NK-92 treated with Interleukin-12 subunit alpha and Interleukin-12 subunit beta, amount 100 ng/mL, for 24 hours (cell line): ENCODE data around the gene LRRC66.

Experiments
- DNase-seq: peaks from one replicate; lab custom pipeline; 2025; lab: John Stamatoyannopoulos, UW

The LRRC66 gene, protein sequence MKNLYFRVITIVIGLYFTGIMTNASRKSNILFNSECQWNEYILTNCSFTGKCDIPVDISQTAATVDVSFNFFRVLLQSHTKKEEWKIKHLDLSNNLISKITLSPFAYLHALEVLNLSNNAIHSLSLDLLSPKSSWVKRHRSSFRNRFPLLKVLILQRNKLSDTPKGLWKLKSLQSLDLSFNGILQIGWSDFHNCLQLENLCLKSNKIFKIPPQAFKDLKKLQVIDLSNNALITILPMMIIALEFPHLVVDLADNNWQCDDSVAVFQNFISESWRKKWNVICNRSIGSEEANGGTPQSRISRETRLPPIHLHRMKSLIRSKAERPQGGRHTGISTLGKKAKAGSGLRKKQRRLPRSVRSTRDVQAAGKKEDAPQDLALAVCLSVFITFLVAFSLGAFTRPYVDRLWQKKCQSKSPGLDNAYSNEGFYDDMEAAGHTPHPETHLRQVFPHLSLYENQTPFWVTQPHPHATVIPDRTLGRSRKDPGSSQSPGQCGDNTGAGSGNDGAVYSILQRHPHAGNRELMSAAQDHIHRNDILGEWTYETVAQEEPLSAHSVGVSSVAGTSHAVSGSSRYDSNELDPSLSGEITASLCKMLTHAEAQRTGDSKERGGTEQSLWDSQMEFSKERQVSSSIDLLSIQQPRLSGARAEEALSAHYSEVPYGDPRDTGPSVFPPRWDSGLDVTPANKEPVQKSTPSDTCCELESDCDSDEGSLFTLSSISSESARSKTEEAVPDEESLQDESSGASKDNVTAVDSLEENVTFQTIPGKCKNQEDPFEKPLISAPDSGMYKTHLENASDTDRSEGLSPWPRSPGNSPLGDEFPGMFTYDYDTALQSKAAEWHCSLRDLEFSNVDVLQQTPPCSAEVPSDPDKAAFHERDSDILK

DNA sequence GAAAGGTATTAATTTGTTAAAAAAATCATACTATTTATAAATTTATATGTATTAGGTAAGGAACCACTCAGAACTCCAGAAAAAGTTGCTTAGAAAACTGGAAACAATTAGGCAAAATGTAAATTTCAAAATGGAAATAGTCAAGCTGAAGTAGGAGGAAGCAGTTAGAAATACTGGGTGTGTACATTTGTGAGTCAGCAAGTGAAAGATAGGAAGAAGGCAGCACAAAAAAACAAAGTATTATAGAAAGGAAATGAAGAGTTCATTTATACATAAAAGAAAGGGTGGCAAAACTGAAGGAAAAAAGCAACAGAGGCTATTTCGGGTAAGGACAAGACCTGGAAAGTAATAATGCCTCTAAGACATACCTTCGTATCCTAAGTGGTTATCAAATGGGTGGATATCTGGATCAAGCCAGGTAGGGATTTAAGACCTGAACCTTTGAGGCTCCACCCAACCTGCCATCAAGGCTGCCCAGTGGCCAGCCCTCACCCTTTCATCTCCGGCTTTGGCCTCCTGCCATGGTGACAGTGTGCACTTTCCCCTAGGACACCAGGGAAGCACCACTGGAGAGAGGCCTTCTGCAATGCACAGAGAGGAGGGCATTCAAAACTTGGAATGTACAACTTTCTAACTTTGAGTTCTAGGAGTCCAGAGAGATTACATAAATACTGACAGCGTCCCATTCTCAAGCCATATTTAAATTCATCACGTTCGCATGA, at the start of gene LRRC66:
Gene LRRC66, minus strand, starts transcription at position 428 of the 722 bp plus-strand sequence. CDS start 2,750 bp downstream, outside the sequence.
- DNase-seq: no peak

DNA sequence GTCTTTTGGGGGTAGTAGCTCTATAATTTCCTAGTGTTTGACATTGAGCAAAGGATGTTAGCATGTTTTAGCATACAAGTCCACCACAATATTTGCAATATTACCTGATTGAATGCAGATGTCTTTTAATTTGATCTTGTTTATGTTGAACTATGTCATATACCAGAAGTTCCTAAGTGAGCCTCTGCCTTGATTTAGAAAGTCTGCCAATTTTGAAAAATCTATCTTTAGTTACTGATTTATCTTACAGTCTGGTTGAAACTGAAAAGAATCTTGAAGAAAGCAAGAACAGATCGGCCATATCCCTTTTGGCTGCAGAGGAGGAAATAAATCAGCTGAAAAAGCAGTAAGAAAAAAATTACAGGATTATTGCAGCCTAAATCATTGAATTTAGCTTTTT, 49.4 kb upstream of the LRRC66 start:
- no peak for DNase-seq

DNA sequence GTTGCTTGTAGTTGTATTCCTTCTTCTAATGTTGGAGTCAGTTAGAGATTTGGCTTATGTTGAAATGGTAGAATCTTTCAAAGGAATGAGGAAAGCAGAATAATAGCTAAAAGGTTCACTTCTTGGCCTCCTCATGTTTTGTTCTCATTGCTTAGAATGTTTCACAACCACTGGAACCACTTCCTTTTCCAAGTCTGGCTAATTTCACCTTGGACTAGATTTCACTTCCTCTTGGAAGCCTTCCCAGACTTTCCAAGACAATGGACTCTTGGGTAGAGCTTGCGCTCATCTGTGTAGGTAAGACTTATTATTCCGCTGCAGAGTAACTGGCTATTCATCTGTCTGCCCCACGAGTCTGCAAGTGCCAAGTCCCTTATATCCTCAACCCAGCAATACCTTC, 39.2 kb upstream of the LRRC66 start:
- DNase-seq: no peak

GRCh38 chr4:52058275-52058674, 38.1 kb upstream of the LRRC66 start:
- no peak for DNase-seq

GRCh38 chr4:52057196-52057595, 37.0 kb upstream of the LRRC66 start:
- DNase-seq: no peak

- no peak for DNase-seq
These were observed 34.1 kb upstream of the LRRC66 start for GRCh38 chr4:52054254-52054653.

- no peak for DNase-seq
These were observed 32.3 kb upstream of the LRRC66 start for GRCh38 chr4:52052475-52052780.

DNA sequence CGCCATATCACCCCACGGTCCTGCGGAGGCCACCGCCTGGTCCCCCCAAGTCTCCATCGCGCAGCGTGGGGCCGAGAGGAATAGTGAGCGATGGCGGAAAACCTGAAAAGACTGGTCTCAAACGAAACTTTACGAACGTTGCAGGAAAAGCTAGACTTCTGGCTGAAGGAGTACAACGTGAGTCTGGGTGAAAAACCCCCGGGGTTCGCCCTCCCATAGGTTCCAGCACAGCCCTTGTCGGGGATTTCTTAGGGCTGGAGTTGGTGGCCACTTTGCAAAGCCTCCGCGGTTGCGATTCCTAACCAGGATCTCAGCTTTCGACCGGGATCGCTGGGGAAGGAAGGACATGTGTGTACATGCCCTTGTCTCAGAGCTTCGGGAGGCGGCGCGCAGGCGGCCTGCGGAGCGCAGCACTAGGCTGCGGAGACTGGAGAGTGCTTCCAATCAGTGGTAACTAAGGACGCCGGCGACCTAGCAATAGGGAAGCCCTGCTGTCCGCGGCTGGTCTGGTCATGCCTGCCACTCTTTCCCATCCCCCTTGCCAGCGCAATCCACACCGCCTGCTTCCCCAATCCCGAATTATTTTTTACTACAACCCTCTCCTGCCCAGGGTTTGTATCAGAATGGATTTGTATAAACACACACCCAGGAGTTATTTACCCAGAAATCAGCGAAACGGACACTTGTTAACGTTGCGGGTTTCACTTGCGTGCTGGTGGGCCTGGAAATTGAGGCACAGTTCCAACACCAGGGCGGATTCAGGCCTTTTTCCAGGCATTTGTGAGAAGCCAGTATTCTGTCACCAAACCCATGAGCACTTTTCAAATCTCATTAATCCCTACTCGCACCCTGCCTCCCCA, 31.7 kb upstream of the LRRC66 start:
- DNase-seq: no peak

- DNase-seq: no peak
These were observed 31.1 kb upstream of the LRRC66 start, which contains the start of gene SPATA18 for GRCh38 chr4:52051213-52051614. Gene SPATA18 (plus strand): TSS chr4:52051304. CDS start chr4:52051705, 401 bp downstream.

DNA sequence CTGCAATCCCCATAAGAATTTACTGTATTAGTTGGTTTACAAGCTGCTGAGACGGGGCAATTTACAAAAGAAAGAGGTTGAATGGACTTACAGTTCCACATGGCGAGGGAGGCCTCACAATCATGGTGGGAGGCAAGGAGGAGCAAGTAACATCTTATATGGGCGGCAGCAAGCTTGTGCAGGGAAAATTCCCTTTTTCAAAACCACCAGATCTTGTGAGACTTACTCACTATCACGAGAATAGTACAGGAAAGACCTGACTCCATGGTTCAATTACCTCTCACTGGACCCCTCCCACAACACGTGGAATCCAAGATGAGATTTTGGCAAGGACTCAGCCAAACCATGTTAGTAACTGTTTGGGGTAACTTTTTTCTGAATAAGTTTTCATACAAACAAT, 29.1 kb upstream of the LRRC66 start:
- no peak for DNase-seq

GRCh38 chr4:52045028-52045427, 24.9 kb upstream of the LRRC66 start:
- no peak for DNase-seq

- no peak for DNase-seq
These were observed 18.1 kb upstream of the LRRC66 start, which contains the start of gene SGCB for GRCh38 chr4:52038103-52038912. Gene SGCB (minus strand): TSS chr4:52038299. CDS start chr4:52038259, 40 bp downstream.

- no peak for DNase-seq
These were observed 17.5 kb upstream of the LRRC66 start for GRCh38 chr4:52037689-52038102.

GRCh38 chr4:52036886-52037530, 16.8 kb upstream of the LRRC66 start:
- DNase-seq: no peak

DNA sequence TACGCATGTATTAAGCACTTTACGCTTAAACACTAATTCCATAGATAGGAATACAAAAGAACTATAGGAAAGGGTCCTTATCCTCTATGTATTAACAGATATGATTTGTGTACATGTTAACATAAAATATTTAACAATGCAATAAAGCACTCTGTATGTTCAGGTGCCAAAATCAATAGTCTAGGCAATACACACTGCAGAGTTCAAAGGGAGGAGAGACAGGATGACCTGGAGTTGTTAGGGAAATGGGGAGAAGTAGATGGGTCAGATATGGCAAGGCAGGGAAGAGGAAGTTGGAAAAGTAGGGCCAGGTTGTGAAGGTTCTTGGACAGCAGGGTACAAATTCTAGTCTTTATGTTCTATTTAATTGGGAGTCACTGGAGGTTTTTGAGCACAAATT, 15.0 kb upstream of the LRRC66 start:
- DNase-seq: no peak

- DNase-seq: no peak
These were observed 11.8 kb upstream of the LRRC66 start for GRCh38 chr4:52032005-52032404.

- no peak for DNase-seq
These were observed 8.8 kb upstream of the LRRC66 start for GRCh38 chr4:52028970-52029369.

DNA sequence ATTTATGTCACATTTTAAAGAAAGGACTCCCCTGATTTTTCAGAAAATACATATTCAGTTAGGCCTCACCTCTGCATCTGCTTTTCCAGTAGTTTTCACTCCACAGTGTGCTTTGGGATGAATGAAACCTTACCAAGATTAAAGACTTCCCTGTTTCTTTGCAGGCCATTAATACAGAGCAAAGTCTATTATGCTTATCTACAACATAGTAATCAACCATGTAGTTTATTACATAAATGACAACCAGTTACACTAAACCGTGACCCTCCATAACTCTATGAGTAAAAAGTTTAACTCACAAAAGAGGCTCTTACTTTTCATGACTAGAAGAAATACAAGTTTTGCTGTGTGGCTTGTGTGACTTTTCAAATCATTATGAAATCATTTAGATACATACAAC, 2.3 kb downstream of the LRRC66 start:
- DNase-seq: no peak

DNA sequence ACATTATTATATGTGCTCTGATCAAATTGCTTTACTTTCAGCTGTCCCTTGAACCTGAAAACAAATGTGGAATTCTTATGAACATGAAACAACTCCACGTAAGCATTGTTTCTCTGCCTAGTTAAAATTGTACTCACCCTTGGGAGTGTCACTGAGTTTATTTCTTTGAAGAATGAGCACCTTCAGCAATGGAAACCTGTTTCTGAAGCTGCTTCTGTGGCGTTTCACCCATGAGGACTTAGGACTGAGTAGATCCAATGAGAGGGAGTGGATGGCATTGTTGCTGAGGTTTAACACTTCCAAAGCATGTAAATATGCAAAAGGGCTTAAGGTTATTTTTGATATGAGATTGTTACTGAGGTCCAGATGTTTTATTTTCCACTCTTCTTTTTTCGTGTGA, 3.2 kb downstream of the LRRC66 start:
- DNase-seq: no peak

DNA sequence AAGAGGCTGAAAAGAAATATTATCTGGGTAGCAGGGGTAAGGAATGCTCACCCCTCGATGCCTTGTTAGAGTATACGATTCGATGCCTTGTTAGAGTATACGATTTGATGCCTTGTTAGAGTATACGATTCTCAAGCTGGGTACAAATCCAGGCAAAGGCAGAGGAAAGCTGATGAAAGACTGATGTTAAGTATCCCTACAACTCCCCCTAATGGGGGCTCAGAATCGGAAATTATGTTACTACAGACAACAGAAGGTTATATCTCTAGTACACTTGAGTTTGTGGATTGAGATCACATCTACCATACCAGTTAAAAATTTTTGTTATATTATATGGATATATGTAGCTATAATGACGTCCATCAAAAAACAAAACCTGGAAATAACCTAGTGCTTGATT, 4.8 kb downstream of the LRRC66 start:
- no peak for DNase-seq
